ENCODE data around the gene KRTAP19-8. TPM values are rescaled to one million over a fixed set of nuclear protein-coding genes. Genes with fewer than 3 reads are reported as not detected.

KRTAP19-8 gene
- total and polyA plus RNA-seq, 2 donors (not counting 1 experiment from before 2014, with no cell fraction given), result not detected

GRCh38 chr21:31023680-31024079 is 14.6 kb downstream of the KRTAP19-8 start:
- Histone ChIP-seq H4K20me1 (ENCODE audit: control insufficient read depth, insufficient read depth, low read length, poor library complexity, severe bottlenecking) (no peaks in the 10 kb centered on the region), H3K9ac (ENCODE audit: low read length) (no peak overlapping the region), H2AFZ (ENCODE audit: insufficient read depth, low read depth, low read length, poor library complexity, severe bottlenecking) (no peak overlapping the region), H3K4me3 (ENCODE audit: control extremely low read depth in 1 of 5, extremely low read depth in 1 of 5, insufficient read depth in 1 of 5, low read depth in 2 of 5, low read length in 4 of 5) (no peak overlapping the region), H3K4me2 (replicated peaks; ENCODE audit: low read depth, low read length, poor library complexity, severe bottlenecking) (no peak overlapping the region), H3K27me3 (replicated peaks in 1 of 4; ENCODE audit: control extremely low read depth in 1 of 4, control insufficient read depth in 3 of 4, insufficient read depth in 4 of 4, low read length in 3 of 4) (no peaks in the 10 kb centered on the region), H3K79me2 (ENCODE audit: control insufficient read depth, insufficient read depth, low read length) (no peaks in the 10 kb centered on the region), H3K4me1 (ENCODE audit: control insufficient read depth in 2 of 2, insufficient read depth in 2 of 2, low read length in 2 of 2) (no peaks in the 10 kb centered on the region), H3K36me3 (replicated peaks in 1 of 2; ENCODE audit: control extremely low read depth in 1 of 2, control insufficient read depth in 1 of 2, extremely low read depth in 1 of 2, insufficient read depth in 2 of 2, low read length in 1 of 2) (no peaks in the 10 kb centered on the region), H3K27ac (ENCODE audit: low read length in 2 of 2) (no peak overlapping the region), H3K9me3 (ENCODE audit: control extremely low read depth in 1 of 3, control insufficient read depth in 2 of 3, insufficient read depth in 1 of 3, low read length in 2 of 3) (no peaks in the 10 kb centered on the region)
- ChIA-PET POLR2A (no interaction called here), CTCF (no interaction called here)
- Mint-ChIP-seq H3K4me1 (no peaks in the 10 kb centered on the region), H3K27ac (no peak overlapping the region), H3K4me3 (no peak overlapping the region), H3K9me3 (ENCODE audit: insufficient read depth) (no peaks in the 10 kb centered on the region), H3K27me3 (peaks cover 4% of the 10 kb centered on the region)
- WGBS (ENCODE audit: insufficient coverage), result no CpG with 5 or more reads among the region's 3 CpGs
- ATAC-seq (ENCODE audit: low read depth) (no peak), DNase-seq (no peak)
- intact Hi-C loops (cut with micrococcal nuclease), result no loop called here
- no peak for TF ChIP-seq EZH2 (IDR thresholded peaks at IDR 0.05; ENCODE audit: borderline replicate concordance, insufficient read depth, low read depth, low read length, poor library complexity, severe bottlenecking)
- TF ChIP-seq, protein P1, sequence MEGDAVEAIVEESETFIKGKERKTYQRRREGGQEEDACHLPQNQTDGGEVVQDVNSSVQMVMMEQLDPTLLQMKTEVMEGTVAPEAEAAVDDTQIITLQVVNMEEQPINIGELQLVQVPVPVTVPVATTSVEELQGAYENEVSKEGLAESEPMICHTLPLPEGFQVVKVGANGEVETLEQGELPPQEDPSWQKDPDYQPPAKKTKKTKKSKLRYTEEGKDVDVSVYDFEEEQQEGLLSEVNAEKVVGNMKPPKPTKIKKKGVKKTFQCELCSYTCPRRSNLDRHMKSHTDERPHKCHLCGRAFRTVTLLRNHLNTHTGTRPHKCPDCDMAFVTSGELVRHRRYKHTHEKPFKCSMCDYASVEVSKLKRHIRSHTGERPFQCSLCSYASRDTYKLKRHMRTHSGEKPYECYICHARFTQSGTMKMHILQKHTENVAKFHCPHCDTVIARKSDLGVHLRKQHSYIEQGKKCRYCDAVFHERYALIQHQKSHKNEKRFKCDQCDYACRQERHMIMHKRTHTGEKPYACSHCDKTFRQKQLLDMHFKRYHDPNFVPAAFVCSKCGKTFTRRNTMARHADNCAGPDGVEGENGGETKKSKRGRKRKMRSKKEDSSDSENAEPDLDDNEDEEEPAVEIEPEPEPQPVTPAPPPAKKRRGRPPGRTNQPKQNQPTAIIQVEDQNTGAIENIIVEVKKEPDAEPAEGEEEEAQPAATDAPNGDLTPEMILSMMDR (IDR thresholded peaks at IDR 0.05), result no peak

DNA sequence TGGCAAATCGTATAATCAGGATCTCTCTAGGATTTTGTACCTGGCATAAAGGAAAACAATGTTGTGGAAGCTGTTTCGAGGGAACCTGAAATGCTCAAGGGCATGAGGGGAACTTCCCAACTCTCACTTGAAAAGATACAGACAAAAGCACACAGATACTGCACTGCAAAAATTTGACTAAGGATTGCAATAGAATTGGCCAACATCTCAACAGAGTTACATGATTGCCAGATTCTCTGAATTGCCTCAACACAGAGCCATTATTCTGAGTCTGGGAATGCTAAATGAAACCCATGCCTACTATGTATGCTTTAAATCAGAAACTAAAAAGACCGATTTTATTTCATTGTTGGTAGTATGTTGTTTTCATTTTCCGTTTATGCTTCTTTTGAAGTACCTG is 16.0 kb downstream of the KRTAP19-8 start:
- peaks cover 4% of the 10 kb centered on the region for H3K27me3 Mint-ChIP-seq
- CTCF ChIA-PET, result no interaction called here
- no peak overlapping the region for H3K9ac ChIP-seq (ENCODE audit: low read length)
- no CpG with 5 or more reads among the region's 4 CpGs for WGBS (ENCODE audit: insufficient coverage)
- POLR2A ChIA-PET, result no interaction called here
- H3K9me3 ChIP-seq (ENCODE audit: control extremely low read depth in 1 of 3, control insufficient read depth in 2 of 3, insufficient read depth in 1 of 3, low read length in 2 of 3), result no peaks in the 10 kb centered on the region
- H3K4me2 ChIP-seq (replicated peaks; ENCODE audit: low read depth, low read length, poor library complexity, severe bottlenecking), result no peak overlapping the region
- H3K27ac ChIP-seq (ENCODE audit: low read length in 2 of 2), result no peak overlapping the region
- H3K27me3 ChIP-seq (replicated peaks in 1 of 4; ENCODE audit: control extremely low read depth in 1 of 4, control insufficient read depth in 3 of 4, insufficient read depth in 4 of 4, low read length in 3 of 4), result no peaks in the 10 kb centered on the region
- no peak overlapping the region for H2AFZ ChIP-seq (ENCODE audit: insufficient read depth, low read depth, low read length, poor library complexity, severe bottlenecking)
- intact Hi-C loops (cut with micrococcal nuclease), result no loop called here
- no peak overlapping the region for H3K4me3 ChIP-seq (ENCODE audit: control extremely low read depth in 1 of 5, extremely low read depth in 1 of 5, insufficient read depth in 1 of 5, low read depth in 2 of 5, low read length in 4 of 5)
- H4K20me1 ChIP-seq (ENCODE audit: control insufficient read depth, insufficient read depth, low read length, poor library complexity, severe bottlenecking), result no peaks in the 10 kb centered on the region
- no peaks in the 10 kb centered on the region for H3K36me3 ChIP-seq (replicated peaks in 1 of 2; ENCODE audit: control extremely low read depth in 1 of 2, control insufficient read depth in 1 of 2, extremely low read depth in 1 of 2, insufficient read depth in 2 of 2, low read length in 1 of 2)
- no peaks in the 10 kb centered on the region for H3K4me1 Mint-ChIP-seq
- ATAC-seq (ENCODE audit: low read depth) (no peak), DNase-seq (no peak)
- no peak overlapping the region for H3K4me3 Mint-ChIP-seq
- no peaks in the 10 kb centered on the region for H3K4me1 ChIP-seq (ENCODE audit: control insufficient read depth in 2 of 2, insufficient read depth in 2 of 2, low read length in 2 of 2)
- no peaks in the 10 kb centered on the region for H3K79me2 ChIP-seq (ENCODE audit: control insufficient read depth, insufficient read depth, low read length)
- H3K9me3 Mint-ChIP-seq (ENCODE audit: insufficient read depth), result no peaks in the 10 kb centered on the region
- TF ChIP-seq EZH2 (IDR thresholded peaks at IDR 0.05; ENCODE audit: borderline replicate concordance, insufficient read depth, low read depth, low read length, poor library complexity, severe bottlenecking), result no peak
- TF ChIP-seq, protein P1 (IDR thresholded peaks at IDR 0.05), result no peak
- no peak overlapping the region for H3K27ac Mint-ChIP-seq

All from B cell (primary cell).